Brain microvascular endothelial cell (primary cell): Measurements from ENCODE around the gene RHOJ.

ENCODE experiments used
- DNase-seq: peaks from one replicate; pipeline ENCODE4 v3.0.0-alpha.2; 2020
- H3K27ac ChIP-seq: fragments of 250-450 bp; sonication (Bioruptor Pico); 2 replicates; pipeline ENCODE4 v1.5.1; 2020; ENCODE audit warnings: mild to moderate bottlenecking, moderate library complexity
- H3K27me3 ChIP-seq: fragments of 250-450 bp; sonication (Bioruptor Pico); replicated peaks from 2 replicates; pipeline ENCODE4 v1.5.1; 2020; ENCODE audit warnings: mild to moderate bottlenecking
- H3K36me3 ChIP-seq: fragments of 250-450 bp; sonication (Bioruptor Pico); replicated peaks from 2 replicates; pipeline ENCODE4 v1.5.1; 2020; ENCODE audit warnings: mild to moderate bottlenecking
- H3K4me3 ChIP-seq: 2 replicates; pipeline ENCODE4 v1.5.1; 2011; ENCODE audit warnings: low read depth, mild to moderate bottlenecking, control low read depth, low read length, moderate library complexity
- in situ Hi-C: cut with HindIII; loops from 2 replicates; pipeline ENCODE4 v1.10.0; 2017; ENCODE audit warnings: low sequenced_read_pairs, low pct_ligation_motif_present
- TF ChIP-seq, protein P1 (sequence below): IDR thresholded peaks from 2 replicates; pipeline ENCODE4 v1.5.1; 2011; ENCODE audit warnings: low read depth, mild to moderate bottlenecking, moderate library complexity, low read length, control low read depth, inconsistent platforms; ENCODE audit errors: missing control alignments

RHOJ gene

DNA sequence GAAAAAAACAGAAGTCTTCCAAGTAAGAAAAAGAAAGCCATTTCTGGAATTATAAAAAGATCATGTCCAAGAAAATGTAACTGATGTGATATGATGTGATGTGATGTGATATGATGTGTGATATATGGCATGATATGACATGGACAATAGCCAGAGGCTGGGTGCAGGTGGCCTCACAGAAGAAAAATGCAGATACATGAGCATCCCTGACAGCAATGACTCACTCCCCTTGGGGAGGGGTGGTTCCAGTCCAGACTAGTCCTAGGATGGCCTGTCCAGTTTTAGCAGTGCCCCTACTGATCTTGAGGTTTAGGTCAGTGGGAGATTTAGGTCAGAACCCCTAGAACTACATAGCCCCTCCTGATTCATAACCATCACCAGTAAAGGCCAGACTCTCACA lies 3.5 kb upstream of the RHOJ start:
- TF ChIP-seq, protein P1, sequence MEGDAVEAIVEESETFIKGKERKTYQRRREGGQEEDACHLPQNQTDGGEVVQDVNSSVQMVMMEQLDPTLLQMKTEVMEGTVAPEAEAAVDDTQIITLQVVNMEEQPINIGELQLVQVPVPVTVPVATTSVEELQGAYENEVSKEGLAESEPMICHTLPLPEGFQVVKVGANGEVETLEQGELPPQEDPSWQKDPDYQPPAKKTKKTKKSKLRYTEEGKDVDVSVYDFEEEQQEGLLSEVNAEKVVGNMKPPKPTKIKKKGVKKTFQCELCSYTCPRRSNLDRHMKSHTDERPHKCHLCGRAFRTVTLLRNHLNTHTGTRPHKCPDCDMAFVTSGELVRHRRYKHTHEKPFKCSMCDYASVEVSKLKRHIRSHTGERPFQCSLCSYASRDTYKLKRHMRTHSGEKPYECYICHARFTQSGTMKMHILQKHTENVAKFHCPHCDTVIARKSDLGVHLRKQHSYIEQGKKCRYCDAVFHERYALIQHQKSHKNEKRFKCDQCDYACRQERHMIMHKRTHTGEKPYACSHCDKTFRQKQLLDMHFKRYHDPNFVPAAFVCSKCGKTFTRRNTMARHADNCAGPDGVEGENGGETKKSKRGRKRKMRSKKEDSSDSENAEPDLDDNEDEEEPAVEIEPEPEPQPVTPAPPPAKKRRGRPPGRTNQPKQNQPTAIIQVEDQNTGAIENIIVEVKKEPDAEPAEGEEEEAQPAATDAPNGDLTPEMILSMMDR: no peak
- peak; percentile 30 for DNase-seq
- H3K4me3 ChIP-seq: no peak overlapping the region
- no peak overlapping the region for H3K27ac ChIP-seq
- in situ Hi-C loops: no loop called here
- no peaks in the 10 kb centered on the region for H3K27me3 ChIP-seq
- no peaks in the 10 kb centered on the region for H3K36me3 ChIP-seq

DNA sequence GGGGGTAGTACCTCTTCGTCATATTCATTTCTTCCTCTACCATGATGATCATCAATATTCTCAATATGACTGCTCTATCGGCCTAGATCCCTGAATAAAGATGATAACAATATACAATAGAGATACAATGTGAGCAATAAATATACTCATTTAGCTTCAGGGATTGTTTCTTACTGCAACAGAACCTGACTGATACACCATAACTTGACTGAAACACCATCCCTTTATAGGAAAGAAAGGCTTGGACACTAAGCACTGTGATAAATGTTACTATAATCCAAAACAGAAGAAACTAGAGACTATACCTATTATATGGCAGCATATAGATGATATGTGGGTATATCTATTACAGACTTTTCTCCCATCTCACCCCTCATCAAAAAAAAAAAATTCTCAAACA lies 1.2 kb upstream of the RHOJ start:
- no peak for DNase-seq
- in situ Hi-C loops: no loop called here
- no peaks in the 10 kb centered on the region for H3K36me3 ChIP-seq
- no peak overlapping the region for H3K27ac ChIP-seq
- no peaks in the 10 kb centered on the region for H3K27me3 ChIP-seq
- no peak overlapping the region for H3K4me3 ChIP-seq
- TF ChIP-seq, protein P1: no peak

- Histone ChIP-seq H3K27me3 (no peaks in the 10 kb centered on the region), H3K27ac (peak overlapping the region; percentile 88), H3K4me3 (peak overlapping the region; percentile 70), H3K36me3 (no peaks in the 10 kb centered on the region)
- in situ Hi-C loops: no loop called here
- DNase-seq: peak; percentile 97
- TF ChIP-seq, protein P1: peak; percentile 53
Measured at GRCh38 chr14:63203618-63204406, 431 bp upstream of the RHOJ start.

DNA sequence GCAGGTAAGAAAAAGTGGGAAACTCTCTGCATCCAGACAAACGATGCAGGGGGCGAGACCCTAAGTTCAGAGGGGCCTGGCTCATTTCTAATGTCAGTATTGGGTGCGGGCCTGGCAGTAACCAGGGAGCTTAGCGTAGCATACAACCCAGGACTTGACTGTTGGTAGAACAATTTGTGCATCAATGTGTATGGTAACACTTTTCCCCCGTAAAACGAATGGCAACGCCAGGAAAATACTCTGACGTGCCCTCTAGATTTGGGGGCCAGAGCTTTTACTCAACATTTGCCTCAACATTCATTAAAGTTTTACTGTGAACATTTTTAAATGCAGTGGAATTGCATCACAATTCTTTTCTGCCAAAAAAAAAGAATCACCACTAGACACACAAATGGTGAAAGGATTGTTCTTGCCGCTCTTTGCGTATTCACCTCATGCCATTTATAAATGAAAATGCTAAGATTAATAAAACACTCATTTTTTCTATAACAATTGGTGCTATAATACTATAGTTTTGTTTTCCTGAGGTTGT lies 867 bp downstream of the RHOJ start:
- no peak for DNase-seq
- in situ Hi-C loops: no loop called here
- Histone ChIP-seq H3K27me3 (no peaks in the 10 kb centered on the region), H3K27ac (peak overlapping the region; percentile 88), H3K36me3 (no peaks in the 10 kb centered on the region), H3K4me3 (peak overlapping the region; percentile 70)
- TF ChIP-seq, protein P1: no peak

- Histone ChIP-seq H3K27ac (peak overlapping the region; percentile 21), H3K27me3 (no peaks in the 10 kb centered on the region), H3K36me3 (no peaks in the 10 kb centered on the region), H3K4me3 (peak overlapping the region; percentile 70)
- no peak for DNase-seq
- TF ChIP-seq, protein P1: no peak
- in situ Hi-C loops: no loop called here
Measured at GRCh38 chr14:63205866-63206265, 1.6 kb downstream of the RHOJ start.
